Astrocyte (in vitro differentiated cells and primary cell): Measurements from ENCODE around the gene CACNA2D4.

Experiments
- CTCF ChIP-seq: IDR thresholded peaks from 2 replicates; pipeline ENCODE4 v1.5.1; 2011; ENCODE audit warnings: low read depth, mild to moderate bottlenecking, inconsistent platforms, low read length, moderate library complexity; ENCODE audit not compliant: insufficient read depth
- EZH2 ChIP-seq: IDR thresholded peaks from 2 replicates; pipeline ENCODE4 v1.6.1; 2012; ENCODE audit warnings: mild to moderate bottlenecking, low read length, inconsistent platforms; ENCODE audit not compliant: insufficient read depth

- TF ChIP-seq CTCF: no peak
- no peak for TF ChIP-seq EZH2
Measured at GRCh38 chr12:1836241-1836803, 82.1 kb downstream of the CACNA2D4 start.
